ENCODE results near the gene C13orf46.

Gene C13orf46

GRCh38 chr13:114010401-114011101 is 36.7 kb upstream of the C13orf46 start:
- DNase-seq (ENCODE audit: low read depth in 2 of 2) = no peak

GRCh38 chr13:114009590-114010400 is 35.9 kb upstream of the C13orf46 start:
- no peak for DNase-seq (ENCODE audit: low read depth in 2 of 2)

GRCh38 chr13:114008964-114009589 is 35.2 kb upstream of the C13orf46 start:
- DNase-seq (ENCODE audit: low read depth in 2 of 2) = no peak

- DNase-seq (ENCODE audit: low read depth in 2 of 2) = no peak
Measured at GRCh38 chr13:114007566-114007965, 33.7 kb upstream of the C13orf46 start.

GRCh38 chr13:114005206-114005724 is 31.4 kb upstream of the C13orf46 start:
- no peak for DNase-seq (ENCODE audit: low read depth in 2 of 2)

- DNase-seq (ENCODE audit: low read depth in 2 of 2) = no peak
Measured at GRCh38 chr13:114004420-114005205, 30.7 kb upstream of the C13orf46 start.

- no peak for DNase-seq (ENCODE audit: low read depth in 2 of 2)
Measured at GRCh38 chr13:114002771-114003321, 29.0 kb upstream of the C13orf46 start.

- no peak for DNase-seq (ENCODE audit: low read depth in 2 of 2)
Measured at GRCh38 chr13:114002009-114002544, 28.2 kb upstream of the C13orf46 start.

GRCh38 chr13:114001331-114002008 is 27.6 kb upstream of the C13orf46 start:
- no peak for DNase-seq (ENCODE audit: low read depth in 2 of 2)

- no peak for DNase-seq (ENCODE audit: low read depth in 2 of 2)
Measured at GRCh38 chr13:114000151-114001040, 26.5 kb upstream of the C13orf46 start.

GRCh38 chr13:113999618-113999910 is 25.7 kb upstream of the C13orf46 start:
- DNase-seq (ENCODE audit: low read depth in 2 of 2) = no peak

- no peak for DNase-seq (ENCODE audit: low read depth in 2 of 2)
Measured at GRCh38 chr13:113998781-113999617, 25.1 kb upstream of the C13orf46 start.

GRCh38 chr13:113997845-113998751 is 24.2 kb upstream of the C13orf46 start:
- no peak for DNase-seq (ENCODE audit: low read depth in 2 of 2)

GRCh38 chr13:113996912-113997745 is 23.3 kb upstream of the C13orf46 start:
- DNase-seq (ENCODE audit: low read depth in 2 of 2) = no peak

- no peak for DNase-seq (ENCODE audit: low read depth in 2 of 2)
Measured at GRCh38 chr13:113996081-113996911, 22.4 kb upstream of the C13orf46 start.

- DNase-seq (ENCODE audit: low read depth in 2 of 2) = no peak
Measured at GRCh38 chr13:113995051-113995601, 21.2 kb upstream of the C13orf46 start.
